HG02943 (cell line): ENCODE data around the gene DDX28.
A peak's percentile ranks its signal among the peaks of the same experiment; 100 is the strongest.
"Not testable (repeated sequence)": the region's sequence is repeated elsewhere in the genome, so short reads cannot be mapped to it uniquely, and the experiment has no call there.

Source experiments
- ATAC-seq: cut with Tn5 transposase; IDR thresholded peaks from one replicate; pipeline ENCODE4 v1.9.1; 2021; ENCODE audit warnings: mild to moderate bottlenecking, low read depth, moderate library complexity; ENCODE audit not compliant: unreplicated experiment

DDX28 gene

GRCh38 chr16:67996666-67997065 is 26.4 kb downstream of the DDX28 start:
- ATAC-seq: no peak

GRCh38 chr16:67995423-67995822 is 27.6 kb downstream of the DDX28 start:
- ATAC-seq: no peak

GRCh38 chr16:67994040-67994408 is 29.0 kb downstream of the DDX28 start:
- not testable (repeated sequence) for ATAC-seq

GRCh38 chr16:67993207-67994039 is 29.6 kb downstream of the DDX28 start:
- ATAC-seq: peak; percentile 71

- ATAC-seq: no peak
These were observed 30.3 kb downstream of the DDX28 start for GRCh38 chr16:67992661-67993206.

- no peak for ATAC-seq
These were observed 33.0 kb downstream of the DDX28 start for GRCh38 chr16:67990018-67990386.

GRCh38 chr16:67989322-67990017 is 33.6 kb downstream of the DDX28 start:
- no peak for ATAC-seq

GRCh38 chr16:67988675-67989074 is 34.4 kb downstream of the DDX28 start:
- no peak for ATAC-seq

GRCh38 chr16:67987460-67988160 is 35.4 kb downstream of the DDX28 start:
- ATAC-seq: no peak

GRCh38 chr16:67986949-67987348 is 36.1 kb downstream of the DDX28 start:
- no peak for ATAC-seq

GRCh38 chr16:67982011-67982696 is 40.9 kb downstream of the DDX28 start:
- no peak for ATAC-seq

- ATAC-seq: no peak
These were observed 42.9 kb downstream of the DDX28 start, which contains the start of gene DPEP3 for GRCh38 chr16:67979955-67980678. Gene DPEP3 (minus strand): TSS chr16:67980499. CDS start chr16:67980380, 119 bp downstream.

- no peak for ATAC-seq
These were observed 45.4 kb downstream of the DDX28 start for GRCh38 chr16:67977469-67978227.

- no peak for ATAC-seq
These were observed 46.0 kb downstream of the DDX28 start for GRCh38 chr16:67977005-67977404.

- no peak for ATAC-seq
These were observed 46.8 kb downstream of the DDX28 start for GRCh38 chr16:67976205-67976604.

- ATAC-seq: no peak
These were observed 47.5 kb downstream of the DDX28 start for GRCh38 chr16:67975321-67976105.

GRCh38 chr16:67972285-67972684 is 50.7 kb downstream of the DDX28 start:
- not testable (repeated sequence) for ATAC-seq

- ATAC-seq: no peak
These were observed 51.9 kb downstream of the DDX28 start for GRCh38 chr16:67971111-67971510.
